ENCODE data around the gene RAB40B.

The RAB40B gene

DNA sequence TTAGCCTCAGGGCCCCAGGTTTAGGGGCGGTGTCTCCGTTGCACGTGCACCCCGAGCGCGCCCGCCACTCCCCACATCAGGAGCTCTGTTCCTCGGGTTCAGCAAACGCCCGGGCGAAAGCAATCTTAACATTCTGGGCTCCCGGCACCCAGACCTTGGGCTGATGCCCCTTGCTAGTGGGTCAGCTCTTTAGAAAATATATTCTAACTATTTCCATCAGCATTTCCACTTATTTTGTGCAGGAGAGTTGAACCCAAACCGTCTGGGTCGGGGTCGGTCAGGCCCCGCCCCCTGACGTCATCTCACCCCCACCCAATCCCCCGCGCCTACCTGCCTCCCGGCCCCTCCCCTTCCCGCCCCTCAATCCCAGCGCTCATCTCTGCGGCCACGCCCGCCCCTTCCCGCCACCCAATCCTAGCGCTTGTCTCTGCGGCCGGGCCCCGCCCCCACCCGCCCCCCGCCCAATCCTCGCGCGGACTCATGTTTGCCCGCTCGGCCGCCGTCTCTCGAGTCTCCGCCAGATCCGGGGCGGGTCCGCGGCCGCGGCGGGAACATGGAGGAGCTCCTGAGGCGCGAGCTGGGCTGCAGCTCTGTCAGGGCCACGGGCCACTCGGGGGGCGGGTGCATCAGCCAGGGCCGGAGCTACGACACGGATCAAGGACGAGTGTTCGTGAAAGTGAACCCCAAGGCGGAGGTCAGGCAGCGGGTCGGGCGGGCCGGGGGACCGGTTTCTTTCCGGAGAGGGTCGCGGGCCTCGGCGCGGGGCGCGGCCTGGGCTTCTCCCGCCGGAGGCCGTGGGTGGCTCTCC is 17.9 kb upstream of the RAB40B start, which contains the start of gene FN3KRP:
Gene FN3KRP (plus strand): TSS at position 504 of the 808 bp plus-strand sequence. CDS start 50 bp downstream, at position 554.
- DNase-seq: peak; percentile 81

DNA sequence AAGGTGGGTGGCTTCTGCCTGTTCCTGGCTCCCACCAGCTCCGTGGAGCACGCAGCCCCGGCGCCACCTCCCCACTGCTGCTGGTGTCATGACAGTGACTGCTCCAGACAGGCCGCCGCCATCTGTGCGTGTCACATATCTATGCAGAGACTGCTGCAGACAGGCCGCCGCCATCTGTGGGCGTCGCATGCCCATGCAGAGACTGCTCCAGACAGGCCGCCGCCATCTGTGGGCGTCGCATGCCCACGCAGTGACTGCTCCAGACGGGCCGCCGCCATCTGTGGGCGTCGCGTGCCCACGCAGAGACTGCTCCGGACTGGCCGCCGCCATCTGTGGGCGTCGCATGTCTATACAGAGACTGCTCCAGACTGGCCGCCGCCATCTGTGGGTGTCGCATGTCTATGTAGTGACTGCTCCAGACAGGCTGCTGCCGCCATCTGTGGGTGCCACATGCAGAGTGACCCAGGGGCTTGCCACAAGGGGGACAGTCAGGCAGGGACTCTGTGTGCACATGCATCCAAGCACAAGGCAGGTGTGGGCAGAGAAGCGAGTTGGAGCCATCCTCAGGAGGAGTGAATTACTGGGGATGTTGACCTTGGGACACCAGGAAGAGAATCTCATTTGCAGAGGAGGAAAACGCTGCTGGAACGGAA is 14.7 kb upstream of the RAB40B start:
- no peak for DNase-seq

- no peak for DNase-seq
These were observed 12.2 kb upstream of the RAB40B start for GRCh38 chr17:82710499-82711232.

- DNase-seq: no peak
These were observed 11.4 kb upstream of the RAB40B start for GRCh38 chr17:82709676-82710498.

- no peak for DNase-seq
These were observed 10.7 kb upstream of the RAB40B start for GRCh38 chr17:82709024-82709675.

DNA sequence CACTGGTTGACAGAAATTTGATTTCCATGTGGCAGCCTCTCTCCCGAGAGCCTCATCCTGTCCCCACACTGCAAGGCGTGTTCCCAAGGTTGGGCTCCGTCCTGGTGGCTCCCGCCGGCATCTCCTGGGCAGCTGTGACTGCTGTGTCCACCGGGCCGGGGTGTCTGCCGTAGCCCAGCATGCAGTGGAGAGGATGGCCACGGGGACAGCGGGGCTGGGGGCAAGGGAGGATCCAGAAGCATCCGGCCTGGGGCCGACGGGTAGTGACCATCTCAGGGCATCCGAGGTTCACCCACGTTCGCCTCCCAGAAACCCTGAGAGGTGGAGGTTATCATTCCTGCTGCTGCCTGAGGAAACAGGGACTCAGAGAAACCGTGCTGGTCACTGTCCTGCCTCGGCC is 7.3 kb upstream of the RAB40B start:
- DNase-seq: no peak

GRCh38 chr17:82704886-82705285 is 6.4 kb upstream of the RAB40B start:
- no peak for DNase-seq

GRCh38 chr17:82703935-82704865 is 5.7 kb upstream of the RAB40B start:
- DNase-seq: no peak

DNA sequence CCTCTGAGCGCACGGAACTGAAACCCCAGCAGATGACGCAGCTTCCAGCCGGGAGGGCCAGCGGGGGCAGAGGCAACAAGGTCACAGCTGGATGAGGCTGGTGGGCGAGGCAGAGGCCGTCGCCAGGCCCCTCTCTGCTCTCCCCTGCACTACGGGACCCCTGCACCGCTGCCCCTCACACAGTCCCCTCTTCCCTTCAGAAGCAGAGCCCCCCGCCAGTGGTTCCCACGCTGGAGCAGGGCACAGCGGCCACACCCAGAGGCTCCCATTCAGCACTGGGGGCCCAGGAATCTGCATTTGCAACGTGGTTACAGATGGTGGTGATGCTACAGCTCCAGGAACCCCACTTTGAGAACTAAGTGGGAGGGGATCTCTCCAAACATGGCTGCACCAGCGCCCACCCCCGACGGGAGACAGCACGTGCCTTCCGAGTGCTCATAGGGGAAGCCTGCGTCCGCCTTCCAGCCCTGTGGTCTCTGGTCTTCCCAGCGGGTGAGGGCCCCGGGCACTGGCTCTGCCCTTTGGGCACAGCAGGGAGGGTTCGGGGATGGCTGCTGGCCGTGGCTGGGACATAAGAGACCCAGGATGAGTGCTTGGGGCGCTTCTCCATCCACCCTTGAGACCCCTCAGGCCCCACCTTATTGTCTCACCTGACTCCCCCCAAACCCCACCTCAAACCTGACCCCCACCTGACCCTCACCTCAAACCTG is 4.7 kb upstream of the RAB40B start:
- DNase-seq: no peak

GRCh38 chr17:82702231-82702927 is 3.9 kb upstream of the RAB40B start:
- no peak for DNase-seq

GRCh38 chr17:82699551-82699950 is 1.1 kb upstream of the RAB40B start:
- DNase-seq: no peak

GRCh38 chr17:82698974-82699442 is 510 bp upstream of the RAB40B start:
- no peak for DNase-seq

DNA sequence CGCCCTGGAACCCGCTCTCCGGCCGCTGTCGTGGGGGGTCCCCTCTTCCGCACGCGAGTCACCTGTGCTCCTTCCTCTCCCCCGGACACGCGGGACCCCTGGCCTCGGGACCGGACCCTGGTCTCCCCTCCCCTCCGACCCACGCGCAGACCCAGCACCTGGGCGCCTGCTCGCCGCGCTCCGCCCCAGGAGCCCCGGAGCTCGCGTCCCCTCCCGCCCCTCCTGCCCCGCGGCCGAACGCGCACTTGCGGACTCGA is 762 bp downstream of the RAB40B start:
- no peak for DNase-seq

- DNase-seq: no peak
These were observed 1.3 kb downstream of the RAB40B start for GRCh38 chr17:82696916-82697807.

GRCh38 chr17:82696259-82696658 is 2.2 kb downstream of the RAB40B start:
- DNase-seq: no peak

DNA sequence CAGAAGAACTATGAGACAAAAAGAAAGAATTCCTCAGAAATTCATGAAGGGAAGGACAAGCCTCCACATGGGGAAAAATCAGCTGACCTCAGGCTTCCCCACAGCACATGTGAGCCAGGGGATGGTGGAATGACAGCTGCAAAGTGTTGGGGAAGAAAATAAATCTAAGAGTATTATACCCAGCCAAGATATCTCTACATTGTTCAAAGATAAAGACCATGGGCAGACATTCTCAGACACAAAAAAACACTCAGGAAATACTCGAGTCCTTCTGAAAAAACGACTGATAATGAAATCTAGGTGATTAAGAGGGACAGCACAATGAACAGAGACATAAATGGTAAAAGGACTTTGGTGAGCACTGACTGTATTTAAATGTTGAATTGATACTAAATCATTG is 3.9 kb downstream of the RAB40B start:
- DNase-seq: no peak

GRCh38 chr17:82693168-82693867 is 5.2 kb downstream of the RAB40B start:
- no peak for DNase-seq

DNA sequence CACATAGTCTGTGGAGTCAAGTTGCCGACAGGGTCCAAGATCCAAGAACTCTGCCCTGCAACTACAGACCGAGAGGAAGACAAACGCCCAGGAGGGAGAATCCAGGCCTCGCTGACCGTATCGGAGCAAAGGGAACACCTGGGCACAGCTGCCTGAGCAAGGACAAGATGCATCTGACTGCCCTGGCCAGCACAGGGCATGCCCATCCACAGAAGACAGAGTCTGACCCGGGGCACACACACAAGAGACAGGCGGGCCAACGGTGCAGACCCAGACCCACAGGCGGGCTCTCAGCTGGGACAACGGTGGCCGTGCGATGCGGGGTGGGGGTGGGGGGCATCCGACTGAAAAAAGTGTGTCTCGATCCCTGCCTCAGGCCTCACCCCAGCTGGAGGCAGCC is 6.2 kb downstream of the RAB40B start:
- no peak for DNase-seq

All from NCI-H2171 treated with DMSO at 0.1 percent for 48 hours (cell line).